ENCODE measurements around the gene CEACAM1.
"Not testable (repeated sequence)": the region's sequence is repeated elsewhere in the genome, so short reads cannot be mapped to it uniquely, and the experiment has no call there.

The CEACAM1 gene

DNA sequence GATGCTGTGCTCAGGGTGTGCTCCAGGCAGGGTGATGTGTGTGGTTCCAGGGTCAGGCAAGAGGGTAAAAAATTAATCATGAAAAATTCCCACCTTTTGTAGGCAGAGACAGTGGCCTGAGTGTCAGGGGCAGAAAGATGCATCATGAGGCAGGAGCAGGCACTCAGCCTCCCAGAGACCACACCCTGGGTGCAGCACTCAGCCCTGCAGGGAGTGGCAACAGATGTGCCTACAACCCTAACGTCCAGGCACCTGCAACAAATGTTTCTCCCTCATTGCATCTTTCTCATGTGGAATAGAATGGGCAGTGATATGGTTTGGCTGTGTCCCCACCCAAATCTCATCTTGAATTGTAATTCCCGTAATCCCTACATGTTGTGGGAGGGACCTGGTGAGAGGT lies 19.6 kb upstream of the CEACAM1 start:
- DNase-seq = no peak

DNA sequence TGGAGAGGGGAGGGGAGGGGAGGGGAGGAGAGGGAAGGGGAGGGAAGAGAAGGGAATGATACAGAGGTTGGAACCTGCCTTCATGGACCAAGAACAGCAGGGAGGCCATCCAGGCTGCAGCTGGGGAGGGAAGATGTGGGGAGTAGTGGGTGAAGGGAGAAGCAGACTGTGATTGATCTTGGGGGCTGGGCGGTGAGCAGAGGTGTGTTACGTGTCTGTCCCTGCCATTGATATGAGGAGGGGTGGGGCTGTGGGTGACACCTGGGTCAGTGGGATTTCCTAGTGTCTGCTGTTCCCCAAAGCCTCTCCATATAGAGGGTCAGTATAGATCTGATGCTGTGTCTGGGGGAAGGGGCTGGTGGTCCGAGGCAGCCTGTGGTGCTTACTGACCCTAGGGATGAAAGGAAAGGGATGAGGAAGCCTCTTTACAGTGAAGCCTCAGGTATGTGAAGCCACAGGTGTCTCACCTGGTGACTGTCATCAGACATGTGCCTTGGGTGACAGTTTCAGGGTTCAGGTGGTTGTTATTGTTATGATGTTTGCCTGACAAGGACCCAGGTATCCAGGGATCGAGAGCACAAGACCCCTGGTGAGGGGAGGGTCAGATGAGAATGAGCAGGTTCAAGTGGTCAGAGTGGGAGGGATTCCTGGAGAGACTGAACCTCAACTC lies 18.7 kb upstream of the CEACAM1 start:
- DNase-seq = no peak

GRCh38 chr19:42544146-42544545 lies 15.9 kb upstream of the CEACAM1 start:
- no peak for DNase-seq

GRCh38 chr19:42542791-42543190 lies 14.5 kb upstream of the CEACAM1 start:
- no peak for DNase-seq

DNA sequence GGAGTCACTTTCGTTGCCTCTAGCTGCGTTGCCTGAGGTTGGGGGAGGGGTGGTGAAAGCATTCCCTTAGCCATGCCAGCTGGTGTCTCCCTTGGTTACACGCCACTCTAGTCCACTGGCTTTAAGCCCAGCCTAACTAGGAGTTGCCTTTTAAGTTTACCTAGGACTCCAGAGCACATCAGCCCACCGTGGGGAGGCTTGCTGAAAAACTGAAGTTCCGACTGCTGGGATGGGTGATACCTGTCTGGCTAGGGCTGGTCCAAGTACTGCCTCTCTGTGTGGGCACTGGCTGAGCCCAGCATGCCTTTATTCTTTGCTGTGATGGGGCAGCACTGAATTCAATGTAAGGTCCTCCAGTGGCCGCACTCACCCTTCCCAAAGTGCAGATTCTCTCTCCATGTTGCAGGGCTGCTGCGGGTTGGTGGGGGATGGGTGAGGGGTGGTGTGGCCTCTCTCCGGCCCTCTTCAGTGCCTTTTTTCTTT lies 11.8 kb upstream of the CEACAM1 start:
- peak; percentile 9 for DNase-seq

GRCh38 chr19:42538841-42539709 lies 10.8 kb upstream of the CEACAM1 start:
- DNase-seq = no peak

DNA sequence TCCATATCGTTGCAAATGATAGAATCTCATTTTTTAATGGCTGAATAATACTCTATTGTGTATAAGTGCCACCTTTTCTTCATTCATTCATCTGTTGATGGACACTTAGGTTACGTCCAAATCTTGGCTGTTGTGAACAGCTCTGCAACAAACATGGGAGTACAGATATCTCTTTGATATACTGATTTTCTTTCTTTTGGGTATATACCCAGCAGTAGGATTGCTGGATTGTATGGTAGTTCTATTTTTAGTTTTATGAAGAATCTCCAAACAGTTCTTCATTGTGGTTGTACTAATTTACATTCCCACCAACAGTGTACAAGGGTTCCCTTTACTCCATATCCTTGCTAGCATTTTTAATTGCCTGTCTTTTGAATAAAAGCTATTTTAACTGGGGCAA lies 7.0 kb upstream of the CEACAM1 start:
- not testable (repeated sequence) for DNase-seq

- DNase-seq = no peak
These were observed 6.1 kb upstream of the CEACAM1 start for GRCh38 chr19:42534391-42534790.

GRCh38 chr19:42532891-42533290 lies 4.6 kb upstream of the CEACAM1 start:
- no peak for DNase-seq

DNA sequence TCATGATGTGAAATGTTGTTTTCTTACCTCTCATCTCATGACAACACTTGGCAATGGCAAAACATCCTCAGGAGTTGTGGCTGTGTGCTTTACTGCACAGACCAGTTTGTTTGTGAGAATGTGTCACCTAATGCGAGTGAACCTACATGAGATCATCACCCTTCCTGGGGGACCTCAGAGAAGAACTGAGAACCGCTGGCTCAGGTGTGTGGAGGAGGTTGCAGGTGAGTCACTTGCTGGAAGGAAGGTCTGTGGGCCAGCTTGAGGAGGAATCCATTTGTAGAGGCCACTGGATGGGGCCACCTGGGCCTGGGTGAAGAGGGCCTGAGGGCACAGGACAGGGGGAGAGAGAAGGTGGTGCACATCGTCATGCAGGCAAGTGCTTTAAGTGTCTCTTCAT lies 3.0 kb upstream of the CEACAM1 start:
- DNase-seq = no peak

GRCh38 chr19:42529248-42529764 lies 1.0 kb upstream of the CEACAM1 start:
- peak; percentile 34 for DNase-seq

DNA sequence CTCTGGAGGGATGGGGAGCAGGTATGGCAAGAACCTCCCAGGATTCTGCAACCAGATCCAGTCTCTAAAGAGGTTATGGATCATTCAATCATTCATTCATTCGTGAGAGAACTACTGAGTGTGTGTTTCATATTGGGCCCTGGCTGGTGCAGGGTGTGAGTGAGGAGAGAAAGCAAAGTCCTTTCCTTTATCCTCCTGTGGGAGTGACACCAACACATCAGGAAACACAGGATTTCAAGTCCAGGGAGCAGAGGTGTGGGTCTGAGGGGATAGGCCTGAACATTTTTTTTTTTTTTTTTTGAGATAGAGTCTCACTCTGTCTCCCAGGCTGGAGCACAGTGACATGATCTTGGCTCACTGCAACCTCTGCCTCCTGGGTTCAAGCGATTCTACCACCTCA lies 3.3 kb downstream of the CEACAM1 start:
- no peak for DNase-seq

DNA sequence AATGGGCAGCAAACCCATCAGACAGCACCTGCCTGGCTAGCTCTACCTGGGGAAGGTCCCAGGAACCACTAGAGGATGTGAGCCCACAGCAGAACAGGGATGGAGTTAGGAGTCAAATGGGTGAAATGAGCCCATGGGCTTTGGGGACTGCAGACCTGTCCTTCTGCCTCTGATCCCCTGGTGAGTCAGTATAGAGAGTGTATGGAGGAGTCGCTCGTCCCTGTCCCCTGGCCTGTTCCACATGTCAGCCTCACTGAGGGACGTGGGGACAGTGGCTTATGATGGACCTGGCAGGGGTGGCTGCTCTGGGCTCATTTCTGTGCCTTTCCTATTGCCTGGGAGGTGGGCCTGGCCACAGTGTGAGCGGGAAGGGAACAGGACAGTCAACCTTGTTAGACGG lies 4.0 kb downstream of the CEACAM1 start:
- DNase-seq = no peak

DNA sequence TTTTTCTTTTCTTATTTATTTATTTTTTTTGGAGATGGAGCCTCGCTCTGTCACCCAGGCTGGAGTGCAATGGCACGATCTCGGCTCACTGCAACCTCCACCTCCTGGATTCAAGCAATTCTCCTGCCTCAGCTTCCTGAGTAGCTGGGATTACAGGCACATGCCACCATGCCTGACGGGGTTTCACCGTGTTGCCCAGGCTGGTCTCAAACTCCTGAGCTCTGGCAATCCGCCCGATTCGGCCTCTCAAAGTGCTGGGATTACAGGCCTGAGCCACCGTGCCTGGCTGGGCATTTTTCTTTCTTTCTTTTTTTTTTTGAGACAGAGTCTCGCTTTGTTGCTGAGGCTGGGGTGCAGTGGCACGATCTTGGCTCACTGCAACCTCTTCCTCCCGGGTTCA lies 6.0 kb downstream of the CEACAM1 start:
- not testable (repeated sequence) for DNase-seq

GRCh38 chr19:42521346-42522030 lies 6.8 kb downstream of the CEACAM1 start:
- DNase-seq = no peak

GRCh38 chr19:42519108-42519507 lies 9.2 kb downstream of the CEACAM1 start:
- DNase-seq = no peak

DNA sequence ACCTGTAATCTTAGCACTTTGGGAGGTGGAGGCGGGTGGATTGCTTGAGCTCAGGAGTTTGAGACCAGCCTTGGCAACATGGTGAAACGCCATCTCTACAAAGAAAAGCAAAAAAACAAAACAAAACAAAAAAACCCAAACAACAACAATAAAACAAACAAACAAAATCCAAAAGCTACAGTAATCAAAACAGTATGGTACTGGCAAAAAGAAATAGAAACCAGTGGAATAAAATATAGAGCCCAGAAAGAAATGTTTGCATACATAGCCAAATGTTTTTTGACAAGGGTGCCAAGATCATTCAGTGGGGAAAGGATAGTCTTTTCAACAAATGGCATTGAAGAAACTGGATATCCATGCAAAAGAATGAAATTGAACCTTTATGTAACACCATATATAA lies 11.5 kb downstream of the CEACAM1 start:
- no peak for DNase-seq

- no peak for DNase-seq
These were observed 12.9 kb downstream of the CEACAM1 start for GRCh38 chr19:42515241-42515832.

DNA sequence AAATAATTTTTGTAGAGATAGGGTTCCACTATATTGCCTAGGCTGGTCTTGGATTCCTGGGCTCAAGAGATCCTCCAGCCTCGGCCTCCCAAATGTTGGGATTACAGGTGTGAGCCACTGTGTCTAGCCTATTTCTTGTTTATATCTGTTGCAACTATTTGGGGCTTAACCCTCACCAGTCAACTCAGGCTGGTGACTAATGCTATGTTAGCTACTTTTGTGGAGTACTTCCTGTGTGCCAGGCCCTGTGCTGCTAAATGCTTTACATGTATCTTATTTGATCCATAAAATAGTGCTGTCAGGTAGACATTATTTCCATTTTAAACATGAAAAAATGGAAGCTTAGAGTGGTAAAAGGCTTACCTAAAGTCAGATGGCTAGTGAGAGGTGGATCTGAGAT lies 13.8 kb downstream of the CEACAM1 start:
- no peak for DNase-seq

DNA sequence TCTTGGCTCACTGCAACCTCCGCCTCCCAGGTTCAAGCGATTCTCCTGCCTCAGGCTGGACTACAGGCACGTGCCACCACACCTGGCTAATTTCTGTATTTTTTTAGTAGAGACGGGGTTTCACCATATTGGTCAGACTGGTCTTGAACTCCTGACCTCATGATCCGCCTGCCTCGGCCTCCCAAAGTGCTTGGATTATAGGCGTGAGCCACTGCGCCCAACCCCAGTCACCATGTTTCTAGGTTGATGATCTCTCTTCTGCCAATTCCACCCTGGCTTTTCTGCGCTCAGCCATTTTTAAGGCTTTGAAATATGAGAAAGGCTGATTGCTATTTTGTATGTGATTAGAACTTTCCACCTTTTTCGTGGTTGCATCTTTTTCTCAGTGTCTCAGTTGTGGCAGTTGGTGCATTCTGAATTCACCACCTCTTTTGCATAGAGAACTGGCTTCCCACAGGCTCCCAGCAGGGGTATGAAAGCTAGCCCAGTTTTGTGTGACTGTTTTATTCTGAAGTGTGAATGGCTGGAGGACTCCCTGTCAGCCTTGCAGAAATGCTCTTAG lies 15.5 kb downstream of the CEACAM1 start:
- no peak for DNase-seq

DNA sequence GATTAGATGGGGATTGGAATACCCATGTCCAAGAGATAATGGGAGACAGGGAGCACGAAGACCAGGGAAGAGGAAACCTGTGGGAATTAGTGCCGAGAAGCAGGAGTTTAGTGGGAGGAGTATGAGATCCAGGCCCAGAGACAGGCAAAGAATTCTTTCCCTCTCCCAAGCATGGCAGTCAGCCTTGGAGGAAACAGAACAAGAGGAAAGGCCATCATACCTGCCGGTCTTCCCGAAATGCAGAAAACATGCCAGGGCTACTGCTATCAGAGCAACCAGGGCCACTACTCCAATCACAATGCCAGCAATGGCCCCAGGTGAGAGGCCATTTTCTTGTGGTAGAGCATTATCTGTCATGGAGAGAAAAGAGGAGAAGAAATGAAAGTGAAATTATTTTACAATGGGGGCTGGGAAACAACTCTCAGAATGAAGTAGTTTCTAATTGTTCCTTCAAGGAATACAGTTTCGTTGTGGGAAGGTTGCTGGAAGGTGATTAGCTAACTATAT lies 16.1 kb downstream of the CEACAM1 start:
- DNase-seq = no peak

DNA sequence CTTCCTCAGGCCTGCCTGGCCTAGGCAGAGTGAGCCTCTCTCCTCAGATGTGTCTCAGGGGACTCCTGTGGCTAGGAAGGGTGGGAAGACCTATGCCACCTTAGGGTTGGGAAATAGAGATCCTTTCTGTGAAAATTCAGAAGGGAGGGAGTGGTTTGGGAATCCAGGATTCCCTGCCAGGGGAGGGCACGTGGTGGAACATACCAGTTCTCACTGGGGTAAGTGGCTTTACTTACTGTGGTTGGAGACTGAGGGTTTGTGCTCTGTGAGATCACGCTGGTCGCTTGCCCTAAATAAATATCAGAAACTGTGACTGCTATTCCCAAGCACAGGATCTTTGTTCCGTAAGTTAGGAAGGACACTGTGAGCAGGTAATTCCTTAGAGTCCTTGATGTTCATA lies 16.9 kb downstream of the CEACAM1 start:
- no peak for DNase-seq
